ENCODE data around the gene CDH4. TPM values are rescaled to one million over a fixed set of nuclear protein-coding genes. Genes with fewer than 3 reads are reported as not detected.

CDH4 gene
- total RNA-seq, 1 donor from 2014 or later: 3.2 TPM

GRCh38 chr20:61620174-61620573 lies 368.1 kb downstream of the CDH4 start:
- Histone ChIP-seq H3K36me3 (ENCODE audit: insufficient read depth, low read length) (no peaks in the 10 kb centered on the region), H3K4me1 (ENCODE audit: insufficient read depth, low read length) (no peaks in the 10 kb centered on the region), H3K9me3 (ENCODE audit: insufficient read depth, low read depth, low read length) (no peaks in the 10 kb centered on the region), H3K9ac (ENCODE audit: low read length) (no peak overlapping the region), H4K20me1 (ENCODE audit: insufficient read depth, low read length) (no peaks in the 10 kb centered on the region), H2AFZ (ENCODE audit: low read depth, low read length) (no peak overlapping the region), H3K79me2 (ENCODE audit: insufficient read depth, low read length) (no peaks in the 10 kb centered on the region), H3K4me3 (ENCODE audit: insufficient read depth, low read depth, low read length) (no peak overlapping the region), H3K27ac (ENCODE audit: low read depth, low read length) (no peak overlapping the region), H3K27me3 (ENCODE audit: insufficient read depth, low read length) (no peaks in the 10 kb centered on the region), H3K4me2 (ENCODE audit: low read length) (no peak overlapping the region)
- Mint-ChIP-seq H3K9me3 (ENCODE audit: unreplicated experiment) (peaks cover 3% of the 10 kb centered on the region), H3K4me1 (ENCODE audit: low read depth, unreplicated experiment) (no peaks in the 10 kb centered on the region), H3K27me3 (ENCODE audit: low read depth, unreplicated experiment) (peaks cover 45% of the 10 kb centered on the region), H3K36me3 (ENCODE audit: low read depth, unreplicated experiment) (no peaks in the 10 kb centered on the region), H3K27ac (ENCODE audit: unreplicated experiment) (no peak overlapping the region), H3K4me3 (ENCODE audit: unreplicated experiment) (no peak overlapping the region)
- no peak for TF ChIP-seq CTCF (IDR thresholded peaks at IDR 0.05; ENCODE audit: insufficient read depth, low read depth, low read length)
- TF ChIP-seq EZH2 (IDR thresholded peaks at IDR 0.05; ENCODE audit: insufficient read depth, low read length): no peak
- no peak for DNase-seq (ENCODE audit: low read depth)
- no peak for FAIRE-seq

GRCh38 chr20:61621035-61621730 lies 369.1 kb downstream of the CDH4 start:
- H3K9me3 Mint-ChIP-seq (ENCODE audit: unreplicated experiment): peaks cover 6% of the 10 kb centered on the region
- no peaks in the 10 kb centered on the region for H4K20me1 ChIP-seq (ENCODE audit: insufficient read depth, low read length)
- no peaks in the 10 kb centered on the region for H3K36me3 ChIP-seq (ENCODE audit: insufficient read depth, low read length)
- H3K9me3 ChIP-seq (ENCODE audit: insufficient read depth, low read depth, low read length): no peaks in the 10 kb centered on the region
- FAIRE-seq (no peak), DNase-seq (ENCODE audit: low read depth) (no peak)
- H3K27ac ChIP-seq (ENCODE audit: low read depth, low read length): no peak overlapping the region
- H3K79me2 ChIP-seq (ENCODE audit: insufficient read depth, low read length): no peaks in the 10 kb centered on the region
- H2AFZ ChIP-seq (ENCODE audit: low read depth, low read length): no peak overlapping the region
- TF ChIP-seq CTCF (IDR thresholded peaks at IDR 0.05; ENCODE audit: insufficient read depth, low read depth, low read length) (no peak), EZH2 (IDR thresholded peaks at IDR 0.05; ENCODE audit: insufficient read depth, low read length) (no peak)
- H3K36me3 Mint-ChIP-seq (ENCODE audit: low read depth, unreplicated experiment): no peaks in the 10 kb centered on the region
- H3K4me3 Mint-ChIP-seq (ENCODE audit: unreplicated experiment): no peak overlapping the region
- H3K4me1 Mint-ChIP-seq (ENCODE audit: low read depth, unreplicated experiment): no peaks in the 10 kb centered on the region
- no peak overlapping the region for H3K4me2 ChIP-seq (ENCODE audit: low read length)
- H3K4me1 ChIP-seq (ENCODE audit: insufficient read depth, low read length): no peaks in the 10 kb centered on the region
- H3K27ac Mint-ChIP-seq (ENCODE audit: unreplicated experiment): no peak overlapping the region
- no peak overlapping the region for H3K9ac ChIP-seq (ENCODE audit: low read length)
- peaks cover 53% of the 10 kb centered on the region for H3K27me3 Mint-ChIP-seq (ENCODE audit: low read depth, unreplicated experiment)
- H3K4me3 ChIP-seq (ENCODE audit: insufficient read depth, low read depth, low read length): no peak overlapping the region
- no peaks in the 10 kb centered on the region for H3K27me3 ChIP-seq (ENCODE audit: insufficient read depth, low read length)

- peaks cover 58% of the 10 kb centered on the region for H3K27me3 Mint-ChIP-seq (ENCODE audit: low read depth, unreplicated experiment)
- Histone ChIP-seq H3K79me2 (ENCODE audit: insufficient read depth, low read length) (no peaks in the 10 kb centered on the region), H3K4me2 (ENCODE audit: low read length) (no peak overlapping the region), H3K4me1 (ENCODE audit: insufficient read depth, low read length) (no peaks in the 10 kb centered on the region), H3K27me3 (ENCODE audit: insufficient read depth, low read length) (no peaks in the 10 kb centered on the region), H3K9me3 (ENCODE audit: insufficient read depth, low read depth, low read length) (no peaks in the 10 kb centered on the region), H3K9ac (ENCODE audit: low read length) (no peak overlapping the region), H3K27ac (ENCODE audit: low read depth, low read length) (no peak overlapping the region), H4K20me1 (ENCODE audit: insufficient read depth, low read length) (no peaks in the 10 kb centered on the region), H3K4me3 (ENCODE audit: insufficient read depth, low read depth, low read length) (no peak overlapping the region), H3K36me3 (ENCODE audit: insufficient read depth, low read length) (no peaks in the 10 kb centered on the region), H2AFZ (ENCODE audit: low read depth, low read length) (no peak overlapping the region)
- no peaks in the 10 kb centered on the region for H3K4me1 Mint-ChIP-seq (ENCODE audit: low read depth, unreplicated experiment)
- H3K9me3 Mint-ChIP-seq (ENCODE audit: unreplicated experiment): peaks cover 6% of the 10 kb centered on the region
- no peak for FAIRE-seq
- DNase-seq (ENCODE audit: low read depth): no peak
- TF ChIP-seq EZH2 (IDR thresholded peaks at IDR 0.05; ENCODE audit: insufficient read depth, low read length) (no peak), CTCF (IDR thresholded peaks at IDR 0.05; ENCODE audit: insufficient read depth, low read depth, low read length) (no peak)
- H3K36me3 Mint-ChIP-seq (ENCODE audit: low read depth, unreplicated experiment): no peaks in the 10 kb centered on the region
- no peak overlapping the region for H3K4me3 Mint-ChIP-seq (ENCODE audit: unreplicated experiment)
- no peak overlapping the region for H3K27ac Mint-ChIP-seq (ENCODE audit: unreplicated experiment)
These were observed 369.8 kb downstream of the CDH4 start for GRCh38 chr20:61621852-61622251.

All from astrocyte (in vitro differentiated cells and primary cell).